T-helper 22 cell (primary cell): Measurements from ENCODE around the gene BET1L.
"Not testable (repeated sequence)": the region's sequence is repeated elsewhere in the genome, so short reads cannot be mapped to it uniquely, and the experiment has no call there.

Source experiments
- DNase-seq: peaks from one replicate; pipeline ENCODE4 v3.0.0-alpha.2; 2020; ENCODE audit warnings: low read depth

The BET1L gene

GRCh38 chr11:193481-193880, 13.7 kb downstream of the BET1L start:
- not testable (repeated sequence) for DNase-seq

- DNase-seq: not testable (repeated sequence)
These were observed 14.5 kb downstream of the BET1L start, which contains the start of gene SCGB1C1 for GRCh38 chr11:192674-193128. Gene SCGB1C1 (plus strand): TSS chr11:193078. CDS start chr11:193100, 22 bp downstream.

GRCh38 chr11:191490-192478, 15.4 kb downstream of the BET1L start:
- not testable (repeated sequence) for DNase-seq

GRCh38 chr11:190546-190945, 16.7 kb downstream of the BET1L start:
- DNase-seq: not testable (repeated sequence)

- not testable (repeated sequence) for DNase-seq
These were observed 17.3 kb downstream of the BET1L start for GRCh38 chr11:189843-190311.

GRCh38 chr11:189200-189783, 17.9 kb downstream of the BET1L start:
- not testable (repeated sequence) for DNase-seq

- DNase-seq: not testable (repeated sequence)
These were observed 27.0 kb downstream of the BET1L start for GRCh38 chr11:180242-180641.
